HG03159 (cell line): ENCODE data around the gene HACD3.
"Not testable (repeated sequence)": the region's sequence is repeated elsewhere in the genome, so short reads cannot be mapped to it uniquely, and the experiment has no call there.

Experiments used
- ATAC-seq: cut with Tn5 transposase; IDR thresholded peaks from one replicate; pipeline ENCODE4 v1.9.1; 2021; ENCODE audit warnings: mild to moderate bottlenecking, moderate library complexity; ENCODE audit not compliant: unreplicated experiment

HACD3 gene

DNA sequence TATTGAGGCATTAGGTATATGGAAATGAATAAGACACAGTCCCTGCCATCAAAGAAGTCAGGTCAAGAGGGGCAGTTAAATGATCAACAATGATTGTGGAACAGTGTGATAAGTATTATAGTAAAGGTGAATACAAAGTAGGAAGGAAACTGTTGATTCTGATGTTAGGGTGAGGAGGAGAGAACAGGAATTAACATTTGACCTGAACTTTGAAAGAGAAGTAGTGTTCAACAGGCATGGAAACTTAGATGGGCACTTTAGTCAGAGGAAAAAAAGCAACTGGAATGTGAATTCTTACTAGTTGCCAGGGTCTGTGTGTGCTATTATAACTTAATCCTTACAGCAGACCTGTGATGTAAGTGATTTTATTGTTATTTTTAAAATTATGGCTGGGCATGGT lies 17.6 kb downstream of the HACD3 start:
- ATAC-seq, result no peak

DNA sequence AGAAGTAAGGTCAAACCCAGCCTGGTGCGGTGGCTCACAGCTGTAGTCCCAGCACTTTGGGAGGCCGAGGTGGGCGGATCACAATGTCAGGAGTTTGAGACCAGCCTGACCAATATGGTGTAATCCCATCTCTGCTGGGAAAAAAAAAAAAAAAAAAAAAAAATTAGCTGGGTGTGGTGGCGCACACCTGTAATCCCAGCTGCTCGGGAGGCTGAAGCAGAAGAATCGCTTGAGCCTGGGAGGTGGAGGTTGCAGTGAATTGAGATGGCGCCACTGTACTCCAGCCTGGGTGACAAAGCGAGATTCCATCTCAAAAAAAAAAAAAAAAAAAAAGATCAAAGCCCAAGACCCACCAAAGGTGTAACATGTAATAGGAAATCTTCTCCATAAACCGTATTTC lies 19.0 kb downstream of the HACD3 start:
- not testable (repeated sequence) for ATAC-seq

DNA sequence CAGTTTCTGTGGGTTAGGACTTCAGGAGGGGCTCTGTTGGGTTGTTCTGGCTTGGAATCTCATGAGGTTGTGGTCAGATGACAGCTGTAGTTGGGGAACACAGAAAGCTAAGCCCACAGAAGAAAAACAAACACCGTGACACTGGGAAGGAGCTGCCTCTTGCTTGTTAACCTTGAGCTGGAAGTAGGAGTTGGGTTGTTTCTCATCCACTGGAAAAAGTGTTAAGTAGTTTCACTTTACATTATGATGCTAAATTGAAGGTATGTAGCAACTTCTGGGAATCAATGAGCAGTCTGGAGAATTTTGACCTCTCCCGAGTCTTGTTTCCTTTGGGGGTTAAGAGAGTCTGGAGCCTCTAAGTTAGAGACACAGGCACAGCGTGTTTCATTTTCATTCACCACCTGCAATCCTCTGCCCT lies 20.4 kb downstream of the HACD3 start:
- no peak for ATAC-seq

DNA sequence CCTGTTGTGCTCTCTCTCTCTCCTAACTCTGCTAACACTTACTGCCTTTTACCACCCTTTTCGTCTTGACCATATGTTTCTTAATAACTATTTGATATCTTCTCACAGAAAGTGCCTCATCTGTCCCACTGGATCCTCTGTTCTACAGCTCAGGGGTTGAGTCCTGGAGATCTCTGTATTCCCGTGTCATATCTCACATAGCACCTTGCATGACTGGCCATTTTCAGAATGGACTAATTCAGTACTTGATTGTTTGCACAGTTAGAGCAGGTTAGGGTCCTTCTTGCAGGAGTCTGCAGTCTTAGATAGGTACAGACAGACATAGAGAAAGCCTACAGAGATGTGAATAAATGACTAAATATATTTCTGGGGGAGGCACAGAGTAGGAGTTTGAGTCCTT lies 20.9 kb downstream of the HACD3 start:
- no peak for ATAC-seq

DNA sequence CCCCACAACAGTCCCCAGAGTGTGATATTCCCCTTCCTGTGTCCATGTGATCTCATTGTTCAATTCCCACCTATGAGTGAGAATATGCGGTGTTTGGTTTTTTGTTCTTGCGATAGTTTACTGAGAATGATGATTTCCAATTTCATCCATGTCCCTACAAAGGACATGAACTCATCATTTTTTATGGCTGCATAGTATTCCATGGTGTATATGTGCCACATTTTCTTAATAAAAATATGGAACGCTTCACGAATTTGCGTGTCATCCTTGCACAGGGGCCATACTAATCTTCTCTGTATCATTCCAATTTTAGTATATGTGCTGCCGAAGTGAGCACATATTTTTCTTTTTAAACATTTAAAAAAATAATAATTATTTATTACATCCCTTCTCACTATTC lies 22.6 kb downstream of the HACD3 start:
- not testable (repeated sequence) for ATAC-seq

DNA sequence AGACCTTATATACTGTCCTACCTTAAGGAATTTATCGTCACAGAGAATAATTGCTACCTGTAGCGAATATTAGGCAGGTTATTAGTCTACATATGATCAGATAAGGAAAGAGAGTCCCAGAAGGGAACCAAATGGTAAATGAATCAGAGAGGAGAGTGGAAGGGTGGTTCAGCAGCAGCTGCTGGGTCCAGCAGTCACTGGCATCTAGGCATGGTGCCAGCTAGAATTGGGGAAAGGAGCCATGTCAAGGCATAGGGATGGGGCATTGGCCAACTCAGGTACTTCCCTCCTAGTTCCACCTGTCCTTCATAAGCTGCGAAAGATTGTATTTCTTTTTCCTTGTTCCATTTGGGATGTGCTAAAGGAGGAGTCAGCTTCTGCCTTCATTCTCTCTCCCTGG lies 23.4 kb downstream of the HACD3 start:
- ATAC-seq, result no peak

DNA sequence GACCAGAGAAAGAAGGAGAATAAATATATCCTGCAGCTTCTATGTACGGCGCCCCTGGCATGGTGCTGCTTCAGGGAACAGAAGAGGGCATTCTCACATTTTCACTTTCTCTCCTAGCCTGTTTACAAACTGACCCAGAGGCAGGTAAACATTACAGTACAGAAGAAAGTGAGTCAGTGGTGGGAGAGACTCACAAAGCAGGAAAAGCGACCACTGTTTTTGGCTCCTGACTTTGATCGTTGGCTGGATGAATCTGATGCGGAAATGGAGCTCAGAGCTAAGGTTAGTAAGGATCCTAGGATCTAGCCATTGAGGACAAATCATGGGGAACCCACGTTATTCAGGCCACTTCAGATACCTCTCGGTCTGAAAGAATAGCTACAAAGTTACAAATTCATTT lies 26.4 kb downstream of the HACD3 start:
- no peak for ATAC-seq

DNA sequence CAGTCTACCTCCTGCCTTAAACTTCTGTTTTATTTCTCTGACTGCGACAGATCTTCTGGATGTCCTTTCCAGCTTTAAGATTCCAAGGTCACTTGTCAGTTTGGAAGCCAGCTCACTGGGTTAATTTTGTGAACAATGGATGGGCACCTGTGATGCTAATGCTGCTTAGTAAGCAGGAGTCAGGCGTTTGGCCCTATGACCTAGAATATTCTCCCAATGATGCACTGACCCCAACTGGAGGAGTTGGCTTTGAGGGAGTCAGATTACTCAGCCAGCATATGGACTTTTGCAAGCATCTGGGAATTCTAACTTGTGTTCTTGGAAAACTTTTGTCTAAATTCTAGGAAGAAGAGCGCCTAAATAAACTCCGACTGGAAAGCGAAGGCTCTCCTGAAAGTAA lies 28.1 kb downstream of the HACD3 start:
- no peak for ATAC-seq

DNA sequence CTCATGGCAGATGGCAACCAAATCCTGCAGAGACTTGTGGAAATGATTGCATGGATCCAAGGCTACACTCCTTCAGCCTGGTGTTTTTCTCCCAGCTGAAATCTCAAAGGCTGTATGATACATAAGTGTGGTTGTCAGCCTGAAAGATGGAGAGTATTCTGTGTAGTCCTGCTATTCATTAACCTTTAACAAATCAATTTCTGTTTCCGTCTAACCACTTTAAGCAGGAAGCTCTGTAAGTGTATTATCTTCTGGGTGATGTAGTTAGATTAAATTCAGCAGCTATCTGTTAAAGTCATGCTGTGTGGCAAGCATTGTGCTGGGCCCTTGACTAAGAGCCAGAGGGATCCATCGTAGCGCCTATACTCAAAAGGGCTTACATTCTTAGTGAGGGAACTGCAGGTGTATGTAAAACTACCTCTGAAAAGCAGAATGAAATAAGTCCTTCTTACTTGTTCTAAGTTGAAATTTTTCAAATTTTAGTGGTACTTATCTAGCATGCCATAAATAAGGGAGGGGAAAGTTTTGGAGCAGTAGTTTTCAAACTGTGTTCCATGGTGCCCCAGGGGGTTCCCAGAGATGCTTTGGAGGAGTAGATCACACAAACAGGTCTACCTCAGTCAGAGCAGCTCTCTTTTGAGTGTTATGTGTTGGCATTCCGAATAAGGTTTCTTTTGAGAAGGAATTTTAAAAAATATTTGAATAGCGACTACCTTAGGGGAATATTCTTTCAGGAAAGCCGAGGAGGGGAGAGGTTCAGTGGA lies 28.9 kb downstream of the HACD3 start:
- ATAC-seq, result no peak

DNA sequence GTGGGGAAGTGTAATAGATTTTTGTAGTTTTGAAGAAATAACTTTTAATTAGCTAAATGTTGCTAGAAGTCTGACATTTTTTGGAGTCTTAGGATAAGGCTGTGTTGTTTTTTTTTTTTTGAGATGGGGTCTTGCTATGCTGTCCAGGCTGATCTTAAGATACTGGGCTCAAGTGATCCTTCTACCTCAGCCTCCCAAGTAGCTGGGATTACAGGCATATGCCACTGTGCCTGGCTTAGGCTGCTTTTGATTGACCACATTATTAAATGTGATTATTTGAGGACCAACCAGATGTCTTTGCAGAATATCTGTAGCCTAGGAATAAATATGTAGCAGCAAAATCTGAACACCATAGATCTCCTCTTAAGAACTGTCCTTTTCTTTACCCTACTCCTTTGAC lies 29.7 kb downstream of the HACD3 start:
- no peak for ATAC-seq

DNA sequence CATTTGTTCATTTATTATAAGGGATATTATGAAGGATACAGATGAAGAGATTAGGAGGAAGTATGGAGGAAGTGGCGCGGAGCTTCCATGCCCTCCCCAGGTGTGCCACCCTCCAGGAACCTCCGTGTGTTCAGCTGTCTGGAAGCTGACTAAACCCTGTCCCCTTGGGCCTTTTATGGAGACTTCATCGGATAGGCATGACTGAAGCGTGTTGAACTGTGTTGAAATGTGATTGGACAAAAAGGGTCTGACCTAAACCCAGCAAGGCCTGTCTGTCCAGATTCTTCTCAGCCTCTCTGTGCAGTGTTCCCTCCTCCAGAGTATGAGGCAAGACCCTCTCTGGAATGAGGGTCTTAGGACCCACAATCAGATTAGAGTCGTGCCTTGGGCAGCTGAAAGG lies 31.7 kb downstream of the HACD3 start:
- no peak for ATAC-seq

DNA sequence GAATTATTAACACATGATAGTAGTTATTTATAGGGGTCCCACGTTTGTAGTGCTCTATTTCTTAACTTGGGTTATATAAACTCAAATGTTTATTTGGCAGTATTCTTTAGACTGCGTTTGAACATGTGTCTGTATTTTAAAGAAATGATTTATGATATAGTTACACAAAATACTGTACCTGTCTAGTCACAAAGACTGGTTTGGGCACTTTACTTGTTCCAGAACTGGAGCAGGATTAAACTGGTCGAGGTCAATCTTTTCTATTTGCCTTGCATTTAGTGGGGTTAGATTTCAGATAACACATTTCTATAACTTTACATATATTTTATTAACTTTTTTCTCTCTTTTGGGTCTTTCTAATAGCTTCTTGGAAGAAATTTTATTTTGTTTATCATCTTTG lies 39.5 kb downstream of the HACD3 start:
- ATAC-seq, result no peak

DNA sequence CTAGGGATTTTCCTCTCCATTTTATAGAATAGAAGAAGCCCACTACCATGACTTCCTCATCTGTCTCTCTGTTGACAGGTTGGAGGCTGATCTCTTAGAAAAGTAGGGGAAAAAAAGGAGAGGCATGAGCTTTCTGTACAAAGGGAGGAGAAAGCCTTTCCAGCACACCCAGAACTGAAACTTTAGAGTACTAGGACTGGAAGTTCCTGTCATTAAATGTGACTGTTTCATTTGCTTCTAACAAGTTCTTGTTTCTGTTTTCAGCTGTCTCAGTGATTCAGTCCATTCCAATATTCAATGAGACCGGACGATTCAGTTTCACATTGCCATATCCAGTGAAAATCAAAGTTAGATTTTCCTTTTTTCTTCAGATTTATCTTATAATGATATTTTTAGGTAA lies 41.7 kb downstream of the HACD3 start:
- ATAC-seq, result no peak

DNA sequence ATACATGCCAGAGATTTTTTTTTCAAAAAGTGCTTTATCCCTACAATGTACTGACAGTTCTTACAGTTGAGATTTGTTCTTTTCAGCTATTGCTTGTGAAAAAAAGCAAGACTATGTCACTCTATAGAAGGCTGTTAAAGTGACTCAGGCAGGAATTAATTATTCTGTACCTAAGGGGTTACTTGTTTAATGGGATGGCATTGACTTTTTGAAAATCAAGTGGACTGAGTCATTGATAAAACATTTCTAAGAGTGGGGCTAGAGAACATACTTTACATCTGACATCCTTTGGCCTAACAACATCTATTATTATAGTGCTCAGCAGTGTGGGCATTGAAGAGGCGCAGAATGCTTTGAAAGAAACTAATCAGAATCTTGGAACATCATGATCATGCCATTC lies 46.4 kb downstream of the HACD3 start:
- ATAC-seq, result no peak

DNA sequence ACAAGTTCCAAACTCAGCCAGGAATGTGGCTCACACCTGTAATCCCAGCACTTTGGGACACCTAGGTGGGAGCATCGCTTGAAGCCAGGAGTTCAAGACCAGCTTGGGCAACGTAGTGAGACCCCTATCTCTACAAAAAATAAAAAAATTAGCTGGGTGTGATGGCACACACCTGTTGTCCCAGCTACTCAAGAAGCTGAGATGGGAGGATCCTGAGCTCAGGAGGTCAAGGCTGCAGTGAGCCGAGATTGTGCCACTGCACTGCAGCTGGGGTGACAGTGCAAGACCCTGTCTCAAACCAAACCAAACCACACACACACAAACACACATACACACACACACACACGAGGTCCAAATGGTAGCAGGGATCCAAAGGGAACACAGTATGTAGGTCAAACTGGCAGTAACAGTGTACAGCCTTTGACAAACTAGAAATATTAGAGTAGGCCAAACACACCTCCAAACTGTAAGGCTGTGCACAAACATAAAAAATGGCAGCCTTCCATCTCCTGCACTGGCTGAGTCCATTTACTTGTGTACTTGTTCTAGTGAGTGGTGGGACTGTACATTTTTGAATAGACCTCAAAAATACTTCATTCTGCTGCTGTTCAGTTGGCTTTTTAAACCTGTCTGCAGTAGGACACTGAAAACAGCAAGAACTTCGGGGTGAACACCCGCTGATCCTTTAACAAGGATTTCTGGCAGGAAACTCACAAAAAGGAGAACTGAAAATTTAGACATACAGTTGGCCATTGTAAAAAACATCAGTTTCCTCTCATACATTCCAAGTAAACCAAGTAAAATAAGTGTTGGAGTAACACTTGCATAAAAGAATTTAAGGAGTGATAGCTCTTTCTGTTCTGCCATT lies 47.1 kb downstream of the HACD3 start:
- no peak for ATAC-seq

DNA sequence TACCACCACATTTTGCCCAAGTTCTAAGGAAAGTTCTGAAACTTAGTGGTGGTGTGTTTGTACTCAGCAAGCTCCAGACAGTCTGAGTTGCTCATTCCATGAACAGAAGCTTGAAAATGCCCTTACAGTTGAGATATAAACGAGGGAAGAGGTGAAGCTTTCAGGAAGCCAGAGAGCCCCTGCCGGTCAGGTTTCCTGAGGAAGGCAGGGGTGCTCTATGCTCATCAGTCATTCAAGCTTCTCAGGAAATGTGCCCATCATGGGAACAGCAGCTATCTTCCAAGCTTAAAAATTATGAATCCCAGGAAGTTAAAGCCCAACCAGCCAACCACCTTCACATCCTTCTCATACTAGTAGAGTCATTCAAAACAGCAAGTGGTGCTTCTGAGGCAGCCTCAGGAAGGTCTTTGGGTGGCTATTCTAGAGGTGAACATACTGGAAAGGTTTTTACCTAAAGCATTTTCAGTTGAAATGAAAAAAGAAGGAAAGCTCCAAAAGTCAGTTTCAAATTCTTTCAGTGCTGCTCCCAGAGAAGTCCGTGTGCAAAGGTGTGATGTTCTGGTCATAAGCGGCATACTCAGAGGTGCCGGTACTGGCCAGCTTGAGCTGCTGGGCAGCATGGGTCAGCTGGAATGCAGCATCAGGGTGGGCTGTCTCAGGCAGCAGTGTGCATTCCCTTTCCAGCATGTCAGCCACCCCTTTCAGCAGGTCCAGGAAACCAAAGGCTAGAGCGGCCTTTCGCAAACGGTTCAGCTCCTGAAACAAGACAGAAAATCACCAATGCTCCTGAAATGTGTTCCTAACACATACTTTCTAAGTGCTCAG lies 48.9 kb downstream of the HACD3 start:
- no peak for ATAC-seq

DNA sequence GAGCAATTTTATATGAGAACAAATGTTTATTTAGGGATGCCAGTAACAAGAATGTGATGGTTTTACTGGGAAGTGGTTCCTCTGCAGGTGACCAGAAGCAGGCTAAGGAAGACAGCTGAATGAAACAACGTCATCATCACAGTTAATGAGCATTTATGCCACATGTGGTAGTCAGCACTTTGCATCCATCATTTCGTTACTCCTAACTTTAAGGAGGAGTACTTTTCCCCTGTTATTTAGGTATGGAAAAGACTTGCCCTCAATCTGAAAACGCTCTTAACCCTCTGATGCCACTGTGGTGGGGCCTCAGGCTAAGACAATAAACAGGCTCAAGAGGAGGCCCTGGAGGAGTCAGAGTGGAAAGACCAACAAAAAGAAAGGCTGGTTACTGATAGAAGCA lies 49.5 kb downstream of the HACD3 start:
- ATAC-seq, result no peak

DNA sequence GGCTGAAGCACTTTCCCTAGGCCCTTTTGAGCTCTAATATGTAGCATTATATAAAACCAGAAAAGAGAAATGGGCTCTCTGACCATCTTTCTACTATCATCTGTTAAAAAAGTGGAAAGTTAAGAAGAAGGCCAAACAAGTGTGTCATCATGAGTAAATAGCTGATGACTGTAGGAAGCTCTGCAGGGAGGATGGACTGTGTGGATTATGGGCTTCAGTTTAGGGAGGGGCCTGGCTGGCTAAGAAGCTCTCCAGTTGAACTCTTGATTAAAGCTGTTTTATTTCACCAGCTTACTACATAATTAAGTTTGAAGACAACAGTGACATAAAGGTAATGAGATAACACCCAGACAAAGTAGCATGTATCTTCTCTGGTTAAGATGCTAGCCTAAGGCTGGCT lies 50.0 kb downstream of the HACD3 start:
- ATAC-seq, result no peak

DNA sequence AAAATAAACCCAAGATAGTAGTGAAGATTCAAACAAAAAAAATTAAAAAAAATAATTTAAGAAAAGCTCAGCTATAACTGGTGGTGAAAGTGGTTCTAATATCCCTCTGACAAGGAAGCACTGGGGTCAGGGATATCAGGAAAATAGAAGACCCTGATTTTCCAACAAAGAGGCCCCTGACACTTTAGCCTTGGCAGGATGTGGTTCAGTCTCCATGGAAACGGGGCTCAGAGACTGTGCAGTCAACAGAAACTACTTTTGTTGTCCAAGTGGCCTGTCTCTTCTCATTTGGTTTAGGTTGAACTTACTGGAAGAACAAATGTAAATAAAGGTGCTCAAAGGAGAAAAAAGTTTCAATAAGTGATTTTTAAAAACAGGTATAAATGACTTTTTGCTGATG lies 53.4 kb downstream of the HACD3 start:
- peak; percentile 61 for ATAC-seq

DNA sequence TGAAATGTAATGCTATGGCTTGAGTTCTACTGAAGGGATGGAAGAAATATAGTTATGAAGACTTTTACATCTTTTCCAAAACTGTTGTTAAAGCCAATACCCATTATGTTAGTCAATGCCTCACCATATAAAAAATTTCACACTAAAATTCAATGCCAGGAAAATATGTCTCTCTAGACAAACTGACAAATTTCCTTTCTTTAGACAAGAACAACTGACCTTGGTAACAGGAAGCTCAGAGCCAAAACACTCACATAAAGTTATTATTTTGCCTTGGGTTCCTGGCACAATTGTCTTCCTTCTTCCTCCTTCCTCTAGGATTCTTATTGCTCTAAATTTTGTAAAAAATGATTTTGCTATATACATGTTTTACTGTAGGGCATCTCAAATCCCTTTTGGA lies 54.0 kb downstream of the HACD3 start:
- ATAC-seq, result no peak

DNA sequence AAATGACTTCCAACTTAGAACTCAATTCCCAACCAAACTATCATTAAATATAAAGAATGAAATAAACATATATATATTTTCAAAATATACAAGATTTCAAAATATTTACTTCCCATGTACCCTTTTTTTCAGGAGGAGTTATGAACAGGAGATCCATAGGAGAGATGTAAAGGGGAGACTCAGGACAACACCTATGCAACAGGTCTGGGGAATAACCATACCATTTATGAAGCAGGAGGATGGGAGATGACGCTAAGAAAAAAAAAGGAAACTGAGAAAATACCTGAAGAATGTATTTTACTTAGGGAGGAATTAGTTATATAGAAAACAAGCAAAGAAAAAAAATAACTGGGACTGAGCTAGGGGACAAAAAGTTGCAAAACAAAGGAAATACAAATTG lies 56.8 kb downstream of the HACD3 start:
- no peak for ATAC-seq

DNA sequence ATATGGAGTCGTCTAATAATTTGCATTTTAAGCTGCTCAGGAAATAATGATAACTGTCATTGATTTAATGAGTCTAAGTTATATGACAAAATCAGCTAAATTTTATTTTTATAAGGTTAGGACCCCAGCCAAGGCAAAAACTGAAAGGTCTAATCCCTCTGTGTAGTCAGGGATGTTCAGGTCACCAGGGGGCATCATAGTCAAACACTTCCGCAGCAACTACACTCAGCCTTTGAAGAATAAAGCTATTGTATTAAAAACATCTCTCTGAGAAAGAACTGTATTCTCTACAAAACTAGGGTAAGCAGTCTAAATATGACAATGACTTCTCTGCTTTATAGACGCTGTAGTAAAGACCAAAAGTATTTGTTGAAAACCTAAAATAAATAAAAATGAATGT lies 65.7 kb downstream of the HACD3 start:
- ATAC-seq, result no peak
